GM11168 (cell line): ENCODE data around the gene MB21D2.
"Not testable (repeated sequence)": the region's sequence is repeated elsewhere in the genome, so short reads cannot be mapped to it uniquely, and the experiment has no call there.

Source experiments
- in situ Hi-C: fragments of 300-500 bp; cut with MboI; formaldehyde crosslinking; loops from one replicate; pipeline ENCODE4 v1.12.0; 2022; ENCODE audit warnings: low sequenced_read_pairs; ENCODE audit not compliant: unreplicated experiment

The MB21D2 gene

GRCh38 chr3:192819001-192819569 lies 98.6 kb downstream of the MB21D2 start:
- in situ Hi-C loops: loop anchor here (5.0 to 25.0 kb wide), 2 partner anchors 223 to 743 kb away; partner anchors contain the start of gene ATP13A4

- in situ Hi-C loops: loop anchor here (5.0 to 25.0 kb wide), 2 partner anchors 224 to 744 kb away; partner anchors contain the start of gene ATP13A4
These were observed 99.5 kb downstream of the MB21D2 start for GRCh38 chr3:192818126-192818525.

- in situ Hi-C loops: loop anchor here (5.0 to 25.0 kb wide), 2 partner anchors 225 to 745 kb away; partner anchors contain the start of gene ATP13A4
These were observed 100.2 kb downstream of the MB21D2 start for GRCh38 chr3:192817506-192817905.

GRCh38 chr3:192817053-192817452 lies 100.6 kb downstream of the MB21D2 start:
- in situ Hi-C loops: loop anchor here (5.0 to 25.0 kb wide), 2 partner anchors 225 to 745 kb away; partner anchors contain the start of gene ATP13A4

- in situ Hi-C loops: loop anchor here (5.0 to 25.0 kb wide), 2 partner anchors 226 to 746 kb away; partner anchors contain the start of gene ATP13A4
These were observed 101.3 kb downstream of the MB21D2 start for GRCh38 chr3:192816351-192816750.

- in situ Hi-C loops: loop anchor here (25.0 kb wide), 1 partner anchor 749 kb away; the partner anchor contains the start of gene ATP13A4
These were observed 104.8 kb downstream of the MB21D2 start for GRCh38 chr3:192812743-192813383.

- in situ Hi-C loops: loop anchor here (25.0 kb wide), 1 partner anchor 757 kb away; the partner anchor contains the start of gene ATP13A4
These were observed 111.9 kb downstream of the MB21D2 start for GRCh38 chr3:192805711-192806110.

- in situ Hi-C loops: loop anchor here (25.0 kb wide), 1 partner anchor 758 kb away; the partner anchor contains the start of gene ATP13A4
These were observed 113.2 kb downstream of the MB21D2 start for GRCh38 chr3:192804502-192804901.

GRCh38 chr3:192802957-192803899 lies 114.4 kb downstream of the MB21D2 start:
- in situ Hi-C loops: loop anchor here (25.0 kb wide), 1 partner anchor 759 kb away; the partner anchor contains the start of gene ATP13A4

GRCh38 chr3:192801985-192802384 lies 115.7 kb downstream of the MB21D2 start:
- in situ Hi-C loops: loop anchor here (25.0 kb wide), 1 partner anchor 760 kb away; the partner anchor contains the start of gene ATP13A4

- in situ Hi-C loops: loop anchor here (10.0 to 25.0 kb wide), 2 partner anchors 235 to 763 kb away; partner anchors contain the start of gene ATP13A4
These were observed 117.9 kb downstream of the MB21D2 start for GRCh38 chr3:192799721-192800120.

GRCh38 chr3:192795021-192795420 lies 122.6 kb downstream of the MB21D2 start:
- in situ Hi-C loops: loop anchor here (10.0 kb wide), 1 partner anchor 230 kb away; no protein-coding TSS in a partner anchor

GRCh38 chr3:192794216-192794615 lies 123.4 kb downstream of the MB21D2 start:
- in situ Hi-C loops: loop anchor here (10.0 kb wide), 1 partner anchor 229 kb away; no protein-coding TSS in a partner anchor

GRCh38 chr3:192788816-192789515 lies 128.7 kb downstream of the MB21D2 start:
- in situ Hi-C loops: not testable (repeated sequence)

- in situ Hi-C loops: no loop called here
These were observed 139.1 kb downstream of the MB21D2 start for GRCh38 chr3:192778508-192778907.

GRCh38 chr3:192774341-192774740 lies 143.3 kb downstream of the MB21D2 start:
- in situ Hi-C loops: not testable (repeated sequence)

GRCh38 chr3:192772240-192772894 lies 145.3 kb downstream of the MB21D2 start:
- in situ Hi-C loops: no loop called here

GRCh38 chr3:192758654-192759053 lies 159.0 kb downstream of the MB21D2 start:
- in situ Hi-C loops: no loop called here

GRCh38 chr3:192751148-192751547 lies 166.5 kb downstream of the MB21D2 start:
- in situ Hi-C loops: no loop called here
